HepG2 (cell line): ENCODE results near the gene KDM8. TPM values are rescaled to one million over a fixed set of nuclear protein-coding genes. Genes with fewer than 3 reads are reported as not detected.
A peak's percentile ranks its signal among the peaks of the same experiment; 100 is the strongest.

ENCODE experiments used
- CEBPG ChIP-seq: IDR thresholded peaks from 2 replicates; pipeline ENCODE4 v1.6.1; 2016
- FIP1L1 ChIP-seq: fragments of 200-400 bp; formaldehyde crosslinking; IDR thresholded peaks from 2 replicates; pipeline ENCODE4 v1.6.1; 2018; ENCODE audit warnings: low read depth, mild to moderate bottlenecking, low read length, moderate library complexity, borderline replicate concordance; ENCODE audit not compliant: insufficient read depth
- MAFF ChIP-seq: IDR thresholded peaks from 2 replicates; pipeline ENCODE4 v1.6.1; 2011; ENCODE audit warnings: low read depth, low read length, improper control_type of control experiment
- MNT ChIP-seq: fragments of 450-650 bp; IDR thresholded peaks from 2 replicates; pipeline ENCODE4 v1.6.1; 2016
- NAIF1 ChIP-seq: sonication (generic); formaldehyde crosslinking; IDR thresholded peaks from 2 replicates; pipeline ENCODE4 v1.5.0; 2020; ENCODE audit warnings: mild to moderate bottlenecking, missing genetic modification reagents, borderline replicate concordance
- TBL1XR1 ChIP-seq: fragments of 150-350 bp; IDR thresholded peaks from 2 replicates; pipeline ENCODE4 v1.6.1; 2014; ENCODE audit warnings: borderline replicate concordance, low read length; ENCODE audit not compliant: partially characterized antibody
- ZBTB49 ChIP-seq: sonication (generic); formaldehyde crosslinking; IDR thresholded peaks from 2 replicates; pipeline ENCODE4 v1.4.0; 2020; ENCODE audit warnings: missing genetic modification reagents, borderline replicate concordance
- ZNF143 ChIP-seq: sonication (generic); formaldehyde crosslinking; IDR thresholded peaks from 2 replicates; pipeline ENCODE4 v1.4.0; 2020; ENCODE audit warnings: missing genetic modification reagents
- ZNF543 ChIP-seq: sonication (generic); formaldehyde crosslinking; IDR thresholded peaks from 2 replicates; pipeline ENCODE4 v1.4.0; 2020; ENCODE audit warnings: mild to moderate bottlenecking, missing genetic modification reagents
- ZNF550 ChIP-seq: sonication (generic); formaldehyde crosslinking; IDR thresholded peaks from 2 replicates; pipeline ENCODE4 v1.4.0; 2020; ENCODE audit warnings: mild to moderate bottlenecking, missing genetic modification reagents, borderline replicate concordance
- ZNF776 ChIP-seq: sonication (generic); formaldehyde crosslinking; IDR thresholded peaks from 2 replicates; pipeline ENCODE4 v1.4.0; 2020; ENCODE audit warnings: mild to moderate bottlenecking, missing genetic modification reagents
- ZNF879 ChIP-seq: sonication (generic); formaldehyde crosslinking; IDR thresholded peaks from 2 replicates; pipeline ENCODE4 v1.8.1; 2023; ENCODE audit warnings: missing genetic modification reagents
- polyA plus RNA-seq, 8 experiments: library from polyadenylated mRNA; depleted of rRNA in 3 of 8; stranded (reverse) in 7 of 8; unstranded in 1 of 8; fragments of >200 nt; fragmentation: Illumina TruSeq in 4 of 8; extraction: Trizol in 4 of 8; gene quantifications; 2 replicates each; pipeline versions ENCODE4 v1.2.1 to v1.2.3, GENCODE V29; 2011 to 2016; ENCODE audit warnings: low read depth in 4 of 8, missing spikeins in 1 of 8, mixed read lengths in 1 of 8; ENCODE audit not compliant: insufficient read depth in 1 of 8
- total RNA-seq, 5 experiments: library from RNA; depleted of rRNA; stranded (reverse); fragments of >200 nt; fragmentation: Illumina TruSeq; extraction: Trizol; gene quantifications; 2 replicates each; pipeline ENCODE4 v1.2.3, GENCODE V29; 2016; ENCODE audit warnings: low read depth in 1 of 5
- TF ChIP-seq, protein P1 (sequence below): sonication (generic); formaldehyde crosslinking; IDR thresholded peaks from 2 replicates; pipeline ENCODE4 v1.4.0; 2020; ENCODE audit warnings: missing genetic modification reagents, borderline replicate concordance
- TF ChIP-seq, protein P2 (sequence below): IDR thresholded peaks from 2 replicates; pipeline ENCODE4 v1.6.1; 2016; ENCODE audit warnings: low read depth, missing genetic modification reagents, missing compliant biosample characterization

Gene KDM8
- total and polyA plus RNA-seq, 2 of the 13 experiments (the other 11 are each of a cell fraction or from before 2014, with no cell fraction given), result 3.3 to 8.6 TPM

GRCh38 chr16:27203507-27204311 is at the start of gene KDM8 (continued):
- TF ChIP-seq CEBPG (CRISPR knock-in tag) (no peak), ZNF550 (no peak), MAFF (peak; percentile 63; the same call in 1 of the 2 replicates), ZNF879 (CRISPR knock-in tag) (peak; percentile 73), TBL1XR1 (no peak), ZNF143 (CRISPR knock-in tag) (peak; percentile 55), ZNF543 (CRISPR knock-in tag) (peak; percentile 51), ZNF776 (peak; percentile 89), ZBTB49 (CRISPR knock-in tag) (peak; percentile 89; the same call in 1 of the 2 replicates), MNT (no peak; the same call in 1 of the 2 replicates), NAIF1 (peak; percentile 80; the same call in 1 of the 2 replicates), FIP1L1 (no peak)
- TF ChIP-seq, protein P1, sequence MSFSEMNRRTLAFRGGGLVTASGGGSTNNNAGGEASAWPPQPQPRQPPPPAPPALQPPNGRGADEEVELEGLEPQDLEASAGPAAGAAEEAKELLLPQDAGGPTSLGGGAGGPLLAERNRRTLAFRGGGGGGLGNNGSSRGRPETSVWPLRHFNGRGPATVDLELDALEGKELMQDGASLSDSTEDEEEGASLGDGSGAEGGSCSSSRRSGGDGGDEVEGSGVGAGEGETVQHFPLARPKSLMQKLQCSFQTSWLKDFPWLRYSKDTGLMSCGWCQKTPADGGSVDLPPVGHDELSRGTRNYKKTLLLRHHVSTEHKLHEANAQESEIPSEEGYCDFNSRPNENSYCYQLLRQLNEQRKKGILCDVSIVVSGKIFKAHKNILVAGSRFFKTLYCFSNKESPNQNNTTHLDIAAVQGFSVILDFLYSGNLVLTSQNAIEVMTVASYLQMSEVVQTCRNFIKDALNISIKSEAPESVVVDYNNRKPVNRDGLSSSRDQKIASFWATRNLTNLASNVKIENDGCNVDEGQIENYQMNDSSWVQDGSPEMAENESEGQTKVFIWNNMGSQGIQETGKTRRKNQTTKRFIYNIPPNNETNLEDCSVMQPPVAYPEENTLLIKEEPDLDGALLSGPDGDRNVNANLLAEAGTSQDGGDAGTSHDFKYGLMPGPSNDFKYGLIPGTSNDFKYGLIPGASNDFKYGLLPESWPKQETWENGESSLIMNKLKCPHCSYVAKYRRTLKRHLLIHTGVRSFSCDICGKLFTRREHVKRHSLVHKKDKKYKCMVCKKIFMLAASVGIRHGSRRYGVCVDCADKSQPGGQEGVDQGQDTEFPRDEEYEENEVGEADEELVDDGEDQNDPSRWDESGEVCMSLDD (CRISPR knock-in tag), result peak; percentile 53; the same call in 1 of the 2 replicates
- TF ChIP-seq, protein P2, sequence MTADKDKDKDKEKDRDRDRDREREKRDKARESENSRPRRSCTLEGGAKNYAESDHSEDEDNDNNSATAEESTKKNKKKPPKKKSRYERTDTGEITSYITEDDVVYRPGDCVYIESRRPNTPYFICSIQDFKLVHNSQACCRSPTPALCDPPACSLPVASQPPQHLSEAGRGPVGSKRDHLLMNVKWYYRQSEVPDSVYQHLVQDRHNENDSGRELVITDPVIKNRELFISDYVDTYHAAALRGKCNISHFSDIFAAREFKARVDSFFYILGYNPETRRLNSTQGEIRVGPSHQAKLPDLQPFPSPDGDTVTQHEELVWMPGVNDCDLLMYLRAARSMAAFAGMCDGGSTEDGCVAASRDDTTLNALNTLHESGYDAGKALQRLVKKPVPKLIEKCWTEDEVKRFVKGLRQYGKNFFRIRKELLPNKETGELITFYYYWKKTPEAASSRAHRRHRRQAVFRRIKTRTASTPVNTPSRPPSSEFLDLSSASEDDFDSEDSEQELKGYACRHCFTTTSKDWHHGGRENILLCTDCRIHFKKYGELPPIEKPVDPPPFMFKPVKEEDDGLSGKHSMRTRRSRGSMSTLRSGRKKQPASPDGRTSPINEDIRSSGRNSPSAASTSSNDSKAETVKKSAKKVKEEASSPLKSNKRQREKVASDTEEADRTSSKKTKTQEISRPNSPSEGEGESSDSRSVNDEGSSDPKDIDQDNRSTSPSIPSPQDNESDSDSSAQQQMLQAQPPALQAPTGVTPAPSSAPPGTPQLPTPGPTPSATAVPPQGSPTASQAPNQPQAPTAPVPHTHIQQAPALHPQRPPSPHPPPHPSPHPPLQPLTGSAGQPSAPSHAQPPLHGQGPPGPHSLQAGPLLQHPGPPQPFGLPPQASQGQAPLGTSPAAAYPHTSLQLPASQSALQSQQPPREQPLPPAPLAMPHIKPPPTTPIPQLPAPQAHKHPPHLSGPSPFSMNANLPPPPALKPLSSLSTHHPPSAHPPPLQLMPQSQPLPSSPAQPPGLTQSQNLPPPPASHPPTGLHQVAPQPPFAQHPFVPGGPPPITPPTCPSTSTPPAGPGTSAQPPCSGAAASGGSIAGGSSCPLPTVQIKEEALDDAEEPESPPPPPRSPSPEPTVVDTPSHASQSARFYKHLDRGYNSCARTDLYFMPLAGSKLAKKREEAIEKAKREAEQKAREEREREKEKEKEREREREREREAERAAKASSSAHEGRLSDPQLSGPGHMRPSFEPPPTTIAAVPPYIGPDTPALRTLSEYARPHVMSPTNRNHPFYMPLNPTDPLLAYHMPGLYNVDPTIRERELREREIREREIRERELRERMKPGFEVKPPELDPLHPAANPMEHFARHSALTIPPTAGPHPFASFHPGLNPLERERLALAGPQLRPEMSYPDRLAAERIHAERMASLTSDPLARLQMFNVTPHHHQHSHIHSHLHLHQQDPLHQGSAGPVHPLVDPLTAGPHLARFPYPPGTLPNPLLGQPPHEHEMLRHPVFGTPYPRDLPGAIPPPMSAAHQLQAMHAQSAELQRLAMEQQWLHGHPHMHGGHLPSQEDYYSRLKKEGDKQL (CRISPR knock-in tag), result no peak
